Measurements from ENCODE around the gene COMMD6. TPM values are rescaled to one million over a fixed set of nuclear protein-coding genes. Genes with fewer than 3 reads are reported as not detected.

The COMMD6 gene
- total and polyA plus RNA-seq, 2 donors (not counting 3 experiments of a cell fraction or from before 2014, with no cell fraction given), result 71.7 to 122 TPM

DNA sequence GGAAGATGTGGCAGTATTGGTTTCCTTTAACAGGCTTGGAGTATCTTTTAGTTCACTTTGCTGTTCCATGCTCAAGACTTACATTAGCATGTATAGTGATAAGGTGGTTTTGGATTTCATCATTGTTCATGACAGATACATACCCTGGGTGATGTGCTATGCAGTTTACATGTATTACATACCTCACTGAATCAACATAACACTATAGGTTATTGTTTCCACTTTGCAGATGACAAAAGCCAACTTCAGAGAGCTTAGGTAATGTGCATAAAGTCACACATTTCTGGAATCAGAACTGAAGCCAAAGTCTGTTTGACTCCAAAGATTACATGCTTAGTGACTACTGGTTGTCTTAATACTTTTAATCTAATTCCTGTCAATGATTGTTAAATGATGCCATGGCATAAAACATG, 7.1 kb downstream of the COMMD6 start:
- Histone ChIP-seq H3K9me3 (replicated peaks; ENCODE audit: control insufficient read depth, insufficient read depth, low read length) (no peaks in the 10 kb centered on the region), H3K4me3 (replicated peaks in 1 of 3; ENCODE audit: insufficient read depth in 1 of 3, low read depth in 1 of 3, low read length in 3 of 3) (no peak overlapping the region), H3K9ac (replicated peaks; ENCODE audit: extremely low read depth, insufficient read depth, low read length) (no peak overlapping the region), H3K36me3 (ENCODE audit: control insufficient read depth in 2 of 2, extremely low read depth in 1 of 2, insufficient read depth in 2 of 2, low read length in 2 of 2) (no peaks in the 10 kb centered on the region), H3K4me2 (ENCODE audit: insufficient read depth, low read length) (no peak overlapping the region), H3K27ac (ENCODE audit: insufficient read depth, low read depth, low read length) (no peak overlapping the region), H2AFZ (ENCODE audit: low read depth, low read length) (no peak overlapping the region), H3K79me2 (ENCODE audit: control insufficient read depth, insufficient read depth, low read length) (no peaks in the 10 kb centered on the region), H4K20me1 (replicated peaks; ENCODE audit: control insufficient read depth, extremely low read depth, insufficient read depth, low read length) (no peaks in the 10 kb centered on the region), H3K4me1 (ENCODE audit: control insufficient read depth, extremely low read depth, insufficient read depth, low read length) (no peaks in the 10 kb centered on the region), H3K9me1 (replicated peaks; ENCODE audit: control insufficient read depth, extremely low read depth, insufficient read depth, low read length) (no peaks in the 10 kb centered on the region), H3K27me3 (ENCODE audit: control insufficient read depth in 2 of 2, insufficient read depth in 2 of 2, low read length in 2 of 2) (no peaks in the 10 kb centered on the region)
- intact Hi-C loops (cut with micrococcal nuclease), result no loop called here
- ChIA-PET POLR2A (no interaction called here), CTCF (interaction anchor here (1.1 kb wide), 1 partner anchor 10 kb away, joined by 4 read pairs; no protein-coding TSS in a partner anchor)
- dilution Hi-C loops (cut with MboI; ENCODE audit: extremely low pct_ligation_motif_present, low sequenced_read_pairs), result no loop called here
- FAIRE-seq, result no peak
- TF ChIP-seq, protein P1, sequence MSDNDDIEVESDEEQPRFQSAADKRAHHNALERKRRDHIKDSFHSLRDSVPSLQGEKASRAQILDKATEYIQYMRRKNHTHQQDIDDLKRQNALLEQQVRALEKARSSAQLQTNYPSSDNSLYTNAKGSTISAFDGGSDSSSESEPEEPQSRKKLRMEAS (IDR thresholded peaks at IDR 0.05; ENCODE audit: insufficient read depth, insufficient read length), result no peak
- TF ChIP-seq EZH2 (IDR thresholded peaks at IDR 0.05; ENCODE audit: borderline replicate concordance, low read depth, low read length, severe bottlenecking) (no peak), FOS (IDR thresholded peaks at IDR 0.05; ENCODE audit: borderline replicate concordance, insufficient read depth, low read length) (no peak), JUN (IDR thresholded peaks at IDR 0.05; ENCODE audit: borderline replicate concordance, insufficient read depth, insufficient read length, low read depth) (no peak), POLR2A (IDR thresholded peaks at IDR 0.05; ENCODE audit: low read depth, low read length) (no peak), GATA2 (IDR thresholded peaks at IDR 0.05; ENCODE audit: insufficient read depth, insufficient read length, low read depth, low read length) (no peak), MYC (IDR thresholded peaks at IDR 0.05; ENCODE audit: low read depth, low read length) (no peak), POLR2AphosphoS5 (IDR thresholded peaks at IDR 0.05; ENCODE audit: insufficient read depth, low read depth, low read length) (no peak)
- TF ChIP-seq, protein P2, sequence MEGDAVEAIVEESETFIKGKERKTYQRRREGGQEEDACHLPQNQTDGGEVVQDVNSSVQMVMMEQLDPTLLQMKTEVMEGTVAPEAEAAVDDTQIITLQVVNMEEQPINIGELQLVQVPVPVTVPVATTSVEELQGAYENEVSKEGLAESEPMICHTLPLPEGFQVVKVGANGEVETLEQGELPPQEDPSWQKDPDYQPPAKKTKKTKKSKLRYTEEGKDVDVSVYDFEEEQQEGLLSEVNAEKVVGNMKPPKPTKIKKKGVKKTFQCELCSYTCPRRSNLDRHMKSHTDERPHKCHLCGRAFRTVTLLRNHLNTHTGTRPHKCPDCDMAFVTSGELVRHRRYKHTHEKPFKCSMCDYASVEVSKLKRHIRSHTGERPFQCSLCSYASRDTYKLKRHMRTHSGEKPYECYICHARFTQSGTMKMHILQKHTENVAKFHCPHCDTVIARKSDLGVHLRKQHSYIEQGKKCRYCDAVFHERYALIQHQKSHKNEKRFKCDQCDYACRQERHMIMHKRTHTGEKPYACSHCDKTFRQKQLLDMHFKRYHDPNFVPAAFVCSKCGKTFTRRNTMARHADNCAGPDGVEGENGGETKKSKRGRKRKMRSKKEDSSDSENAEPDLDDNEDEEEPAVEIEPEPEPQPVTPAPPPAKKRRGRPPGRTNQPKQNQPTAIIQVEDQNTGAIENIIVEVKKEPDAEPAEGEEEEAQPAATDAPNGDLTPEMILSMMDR (IDR thresholded peaks at IDR 0.05; ENCODE audit: extremely low read depth in 1 of 2, insufficient read depth in 1 of 2, low read depth in 1 of 2, low read length in 2 of 2), result no peak
- BruUV-seq (replicated peaks), result no TSS peak
- no peak for DNase-seq (ENCODE audit: low read depth, low spot score)
